Type B pancreatic cell (in vitro differentiated cells): Measurements from ENCODE around the gene INO80C. TPM values are rescaled to one million over a fixed set of nuclear protein-coding genes. Genes with fewer than 3 reads are reported as not detected.

Experiments
- DNase-seq: peaks from one replicate; pipeline ENCODE4 v3.0.0; 2021; ENCODE audit warnings: mixed read lengths; ENCODE audit not compliant: unreplicated experiment; ENCODE audit errors: extremely low spot score
- H3K27ac Mint-ChIP-seq: 2 replicates; pipeline ENCODE4 v1.8.0; 2021; ENCODE audit warnings: mild to moderate bottlenecking, mixed read lengths
- H3K27me3 Mint-ChIP-seq: 2 replicates; pipeline ENCODE4 v1.8.0; 2021; ENCODE audit warnings: mixed read lengths
- H3K36me3 Mint-ChIP-seq: 2 replicates; pipeline ENCODE4 v1.8.0; 2021; ENCODE audit warnings: mixed read lengths
- H3K4me1 Mint-ChIP-seq: one replicate; pipeline ENCODE4 v1.8.0; 2021; ENCODE audit warnings: mixed read lengths; ENCODE audit not compliant: unreplicated experiment
- H3K4me3 Mint-ChIP-seq: 2 replicates; pipeline ENCODE4 v1.8.0; 2021; ENCODE audit warnings: mild to moderate bottlenecking, mixed read lengths
- H3K9me3 Mint-ChIP-seq: 2 replicates; pipeline ENCODE4 v1.8.0; 2021; ENCODE audit warnings: mixed read lengths
- CTCF ChIP-seq: fragments of 200-600 bp; sonication (generic); conservative IDR thresholded peaks from 2 replicates; pipeline ENCODE4 v1.5.0; 2021; ENCODE audit warnings: antibody characterized with exemption, mild to moderate bottlenecking
- total RNA-seq: library from RNA; stranded (reverse); gene quantifications from 2 replicates; pipeline ENCODE4 v1.2.1, GENCODE V29; 2021; ENCODE audit warnings: low replicate concordance

Gene INO80C
- total RNA-seq, 1 donor from 2014 or later = 22.6 TPM

- Mint-ChIP-seq H3K27ac (no peak overlapping the region), H3K27me3 (peaks cover 3% of the 10 kb centered on the region), H3K4me3 (no peak overlapping the region), H3K36me3 (no peaks in the 10 kb centered on the region), H3K9me3 (peaks cover 7% of the 10 kb centered on the region), H3K4me1 (no peaks in the 10 kb centered on the region)
- TF ChIP-seq CTCF = no peak
- DNase-seq = no peak
These were observed 59.1 kb downstream of the INO80C start for GRCh38 chr18:35438480-35439234.

- DNase-seq = no peak
- no peak for TF ChIP-seq CTCF
- Mint-ChIP-seq H3K36me3 (no peaks in the 10 kb centered on the region), H3K27ac (no peak overlapping the region), H3K9me3 (peaks cover 7% of the 10 kb centered on the region), H3K4me1 (no peaks in the 10 kb centered on the region), H3K27me3 (peaks cover 3% of the 10 kb centered on the region), H3K4me3 (no peak overlapping the region)
These were observed 59.9 kb downstream of the INO80C start for GRCh38 chr18:35437836-35438235.

- no peaks in the 10 kb centered on the region for H3K36me3 Mint-ChIP-seq
- no peaks in the 10 kb centered on the region for H3K4me1 Mint-ChIP-seq
- TF ChIP-seq CTCF = no peak
- no peaks in the 10 kb centered on the region for H3K27me3 Mint-ChIP-seq
- peaks cover 7% of the 10 kb centered on the region for H3K9me3 Mint-ChIP-seq
- H3K4me3 Mint-ChIP-seq = no peak overlapping the region
- H3K27ac Mint-ChIP-seq = no peak overlapping the region
- DNase-seq = no peak
These were observed 61.6 kb downstream of the INO80C start for GRCh38 chr18:35436076-35436649.

GRCh38 chr18:35435401-35435800, 62.4 kb downstream of the INO80C start:
- Mint-ChIP-seq H3K9me3 (peaks cover 7% of the 10 kb centered on the region), H3K4me3 (no peak overlapping the region), H3K27ac (no peak overlapping the region), H3K36me3 (no peaks in the 10 kb centered on the region), H3K27me3 (no peaks in the 10 kb centered on the region), H3K4me1 (no peaks in the 10 kb centered on the region)
- TF ChIP-seq CTCF = no peak
- DNase-seq = no peak

- Mint-ChIP-seq H3K27ac (no peak overlapping the region), H3K4me1 (no peaks in the 10 kb centered on the region), H3K27me3 (no peaks in the 10 kb centered on the region), H3K4me3 (no peak overlapping the region), H3K36me3 (no peaks in the 10 kb centered on the region), H3K9me3 (peaks cover 7% of the 10 kb centered on the region)
- DNase-seq = no peak
- TF ChIP-seq CTCF = no peak
These were observed 65.2 kb downstream of the INO80C start for GRCh38 chr18:35432565-35433001.
